Jurkat, Clone E6-1 (cell line): ENCODE measurements around the gene SPRED2.
A peak's percentile ranks its signal among the peaks of the same experiment; 100 is the strongest.

Source experiments
- DNase-seq: peaks from one replicate; pipeline ENCODE4 v3.0.0-alpha.2; 2011; ENCODE audit warnings: low read depth, low spot score
- H3K4me3 ChIP-seq: 2 replicates; pipeline ENCODE4 v1.5.1; 2011; ENCODE audit warnings: mild to moderate bottlenecking, low read length, control low read depth, moderate library complexity

The SPRED2 gene

GRCh38 chr2:65450393-65450792, 18.0 kb upstream of the SPRED2 start:
- no peak for DNase-seq
- H3K4me3 ChIP-seq = no peak overlapping the region

GRCh38 chr2:65443509-65444186, 11.2 kb upstream of the SPRED2 start:
- DNase-seq = no peak
- no peak overlapping the region for H3K4me3 ChIP-seq

- no peak for DNase-seq
- no peak overlapping the region for H3K4me3 ChIP-seq
Measured at GRCh38 chr2:65442420-65443020, 10.1 kb upstream of the SPRED2 start.

- no peak for DNase-seq
- H3K4me3 ChIP-seq = no peak overlapping the region
Measured at GRCh38 chr2:65438137-65438899, 5.9 kb upstream of the SPRED2 start.

- no peak for DNase-seq
Measured at GRCh38 chr2:65437392-65438135, 5.2 kb upstream of the SPRED2 start.

GRCh38 chr2:65436824-65437221, 4.4 kb upstream of the SPRED2 start:
- H3K4me3 ChIP-seq = peak overlapping the region; percentile 66
- no peak for DNase-seq

More at GRCh38 chr2:65437392-65438135, 5.2 kb upstream of the SPRED2 start:
- H3K4me3 ChIP-seq = no peak overlapping the region

- DNase-seq = no peak
- H3K4me3 ChIP-seq = peak overlapping the region; percentile 66
Measured at GRCh38 chr2:65436169-65436823, 3.9 kb upstream of the SPRED2 start.

- peak overlapping the region; percentile 66 for H3K4me3 ChIP-seq
- DNase-seq = no peak
Measured at GRCh38 chr2:65435625-65436168, 3.3 kb upstream of the SPRED2 start.

- no peak for DNase-seq
- no peak overlapping the region for H3K4me3 ChIP-seq
Measured at GRCh38 chr2:65434592-65435241, 2.3 kb upstream of the SPRED2 start.

- peak; percentile 66 for DNase-seq
- peak overlapping the region; percentile 81 for H3K4me3 ChIP-seq
Measured at GRCh38 chr2:65431421-65432226, 775 bp downstream of the SPRED2 start.

- peak; percentile 91 for DNase-seq
- peak overlapping the region; percentile 81 for H3K4me3 ChIP-seq
Measured at GRCh38 chr2:65430603-65431420, 1.6 kb downstream of the SPRED2 start.

- peak overlapping the region; percentile 81 for H3K4me3 ChIP-seq
- DNase-seq = no peak
Measured at GRCh38 chr2:65429786-65430602, 2.4 kb downstream of the SPRED2 start.

- no peak for DNase-seq
- no peak overlapping the region for H3K4me3 ChIP-seq
Measured at GRCh38 chr2:65427532-65427931, 4.9 kb downstream of the SPRED2 start.

- DNase-seq = no peak
- H3K4me3 ChIP-seq = no peak overlapping the region
Measured at GRCh38 chr2:65425276-65425675, 7.1 kb downstream of the SPRED2 start.

- no peak overlapping the region for H3K4me3 ChIP-seq
- DNase-seq = no peak
Measured at GRCh38 chr2:65424391-65424790, 8.0 kb downstream of the SPRED2 start.

GRCh38 chr2:65421432-65421748, 11.0 kb downstream of the SPRED2 start:
- H3K4me3 ChIP-seq = peak overlapping the region; percentile 31
- DNase-seq = no peak
